Coronary artery (tissue), 2 donors: Measurements from ENCODE around the gene AOC3.
"Not testable (repeated sequence)": the region's sequence is repeated elsewhere in the genome, so short reads cannot be mapped to it uniquely, and the experiment has no call there.

ENCODE experiments used
- DNase-seq: peaks from one replicate; pipeline ENCODE4 v3.0.0-alpha.2; 2017; ENCODE audit warnings: low spot score
- H3K27ac ChIP-seq, 2 donors: fragments of 200-600 bp; sonication (generic); one replicate each; pipeline ENCODE4 v1.5.1; 2016 to 2019
- H3K4me3 ChIP-seq: fragments of 200-600 bp; sonication (generic); 2 replicates; pipeline ENCODE4 v1.5.1; 2016; ENCODE audit warnings: mild to moderate bottlenecking, moderate library complexity
- TF ChIP-seq, protein P1 (sequence below): fragments of 200-600 bp; sonication (generic); IDR thresholded peaks from one replicate; pipeline ENCODE4 v1.5.1; 2019; ENCODE audit warnings: antibody characterized with exemption

Gene AOC3

DNA sequence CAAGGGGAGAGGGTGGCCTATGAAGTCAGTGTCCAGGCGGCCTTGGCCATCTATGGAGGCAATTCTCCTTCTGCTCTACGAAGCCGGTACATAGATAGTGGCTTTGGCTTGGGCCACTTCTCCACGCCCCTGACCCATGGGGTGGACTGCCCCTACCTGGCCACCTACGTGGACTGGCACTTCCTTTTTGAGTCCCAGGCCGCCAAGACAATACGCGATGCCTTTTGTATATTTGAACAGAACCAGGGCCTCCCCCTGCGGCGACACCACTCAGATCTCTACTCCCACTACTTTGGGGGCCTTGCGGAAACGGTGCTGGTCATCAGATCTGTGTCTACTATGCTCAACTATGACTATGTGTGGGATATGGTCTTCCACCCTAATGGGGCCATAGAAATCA is 17.3 kb downstream of the AOC3 start:
- no peak for DNase-seq
- H3K27ac ChIP-seq: no peak overlapping the region

DNA sequence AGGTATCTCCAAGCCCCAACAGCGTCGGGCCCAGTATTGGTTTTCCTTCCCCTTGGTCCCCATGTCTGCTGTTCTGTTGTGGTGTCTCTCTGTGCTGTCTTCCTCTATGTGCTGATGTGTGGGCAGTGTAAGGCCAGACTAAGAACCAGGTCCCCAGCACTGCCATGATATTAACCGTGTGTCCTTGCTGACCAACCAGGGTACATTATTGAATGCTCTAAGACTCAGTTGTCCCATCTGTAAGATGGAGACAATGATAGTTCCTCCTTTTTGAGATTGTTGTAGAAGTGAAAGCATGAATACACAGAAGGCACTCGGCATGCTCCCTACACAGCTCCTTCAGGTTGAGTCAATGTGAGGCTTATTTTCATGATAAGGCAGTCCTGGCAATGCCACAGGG is 20.6 kb downstream of the AOC3 start:
- H3K27ac ChIP-seq: no peak overlapping the region
- TF ChIP-seq, protein P1, sequence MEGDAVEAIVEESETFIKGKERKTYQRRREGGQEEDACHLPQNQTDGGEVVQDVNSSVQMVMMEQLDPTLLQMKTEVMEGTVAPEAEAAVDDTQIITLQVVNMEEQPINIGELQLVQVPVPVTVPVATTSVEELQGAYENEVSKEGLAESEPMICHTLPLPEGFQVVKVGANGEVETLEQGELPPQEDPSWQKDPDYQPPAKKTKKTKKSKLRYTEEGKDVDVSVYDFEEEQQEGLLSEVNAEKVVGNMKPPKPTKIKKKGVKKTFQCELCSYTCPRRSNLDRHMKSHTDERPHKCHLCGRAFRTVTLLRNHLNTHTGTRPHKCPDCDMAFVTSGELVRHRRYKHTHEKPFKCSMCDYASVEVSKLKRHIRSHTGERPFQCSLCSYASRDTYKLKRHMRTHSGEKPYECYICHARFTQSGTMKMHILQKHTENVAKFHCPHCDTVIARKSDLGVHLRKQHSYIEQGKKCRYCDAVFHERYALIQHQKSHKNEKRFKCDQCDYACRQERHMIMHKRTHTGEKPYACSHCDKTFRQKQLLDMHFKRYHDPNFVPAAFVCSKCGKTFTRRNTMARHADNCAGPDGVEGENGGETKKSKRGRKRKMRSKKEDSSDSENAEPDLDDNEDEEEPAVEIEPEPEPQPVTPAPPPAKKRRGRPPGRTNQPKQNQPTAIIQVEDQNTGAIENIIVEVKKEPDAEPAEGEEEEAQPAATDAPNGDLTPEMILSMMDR: no peak
- H3K4me3 ChIP-seq: no peak overlapping the region
- DNase-seq: no peak

More for the DNA sequence above, 17.3 kb downstream of the AOC3 start:
- H3K4me3 ChIP-seq: no peak overlapping the region
- TF ChIP-seq, protein P1: no peak

DNA sequence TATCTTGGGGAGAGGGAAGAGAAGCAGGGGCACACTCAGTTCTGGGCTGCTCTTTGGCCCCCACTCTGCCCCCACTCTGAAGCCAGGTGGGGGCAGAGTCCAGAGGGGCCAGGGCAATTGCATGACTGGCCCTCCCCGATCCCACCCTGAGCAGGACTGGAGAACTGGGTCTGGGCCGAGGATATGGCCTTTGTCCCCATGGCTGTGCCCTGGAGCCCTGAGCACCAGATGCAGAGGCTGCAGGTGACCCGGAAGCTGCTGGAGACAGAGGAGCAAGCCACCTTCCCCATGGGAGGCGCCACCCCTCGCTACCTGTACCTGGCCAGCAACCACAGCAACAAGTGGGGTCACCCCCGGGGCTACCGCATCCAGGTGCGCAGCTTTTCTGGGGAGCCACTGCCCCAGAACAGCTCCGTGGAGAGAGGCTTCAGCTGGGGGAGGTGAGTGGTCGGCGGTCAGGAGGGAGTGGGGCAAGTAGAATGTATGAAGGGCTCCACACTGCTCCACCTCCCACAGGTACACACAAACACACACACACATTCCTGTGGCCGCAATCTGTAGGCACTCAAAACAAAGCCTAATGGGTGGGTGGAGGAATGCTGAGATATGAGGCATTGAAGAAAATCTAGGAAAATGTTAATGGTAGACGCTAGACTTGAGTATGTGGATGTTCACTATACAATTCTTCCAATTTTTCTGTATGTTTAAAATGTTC is 21.4 kb downstream of the AOC3 start:
- DNase-seq: no peak
- no peak overlapping the region for H3K27ac ChIP-seq
- no peak overlapping the region for H3K4me3 ChIP-seq
- TF ChIP-seq, protein P1: no peak

DNA sequence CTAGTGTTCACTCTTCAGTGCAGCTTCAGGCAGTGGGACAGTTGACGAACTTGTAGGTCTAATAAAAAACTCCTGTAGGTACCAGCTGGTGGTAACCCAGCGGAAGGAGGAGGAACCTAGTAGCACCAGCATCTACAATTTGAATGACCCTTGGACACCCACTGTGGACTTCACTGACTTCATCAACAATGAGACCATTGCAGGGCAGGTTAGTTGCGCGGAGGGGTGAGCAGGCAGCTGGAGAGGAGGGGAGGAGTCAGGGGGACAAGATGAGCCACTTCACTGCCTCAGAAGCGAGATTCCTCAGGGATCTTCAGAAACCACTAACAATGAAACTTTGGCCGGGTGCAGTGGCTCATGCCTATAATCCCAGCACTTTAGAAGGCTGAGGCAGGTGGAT is 22.3 kb downstream of the AOC3 start:
- no peak for DNase-seq
- no peak overlapping the region for H3K27ac ChIP-seq
- TF ChIP-seq, protein P1: no peak
- no peak overlapping the region for H3K4me3 ChIP-seq

DNA sequence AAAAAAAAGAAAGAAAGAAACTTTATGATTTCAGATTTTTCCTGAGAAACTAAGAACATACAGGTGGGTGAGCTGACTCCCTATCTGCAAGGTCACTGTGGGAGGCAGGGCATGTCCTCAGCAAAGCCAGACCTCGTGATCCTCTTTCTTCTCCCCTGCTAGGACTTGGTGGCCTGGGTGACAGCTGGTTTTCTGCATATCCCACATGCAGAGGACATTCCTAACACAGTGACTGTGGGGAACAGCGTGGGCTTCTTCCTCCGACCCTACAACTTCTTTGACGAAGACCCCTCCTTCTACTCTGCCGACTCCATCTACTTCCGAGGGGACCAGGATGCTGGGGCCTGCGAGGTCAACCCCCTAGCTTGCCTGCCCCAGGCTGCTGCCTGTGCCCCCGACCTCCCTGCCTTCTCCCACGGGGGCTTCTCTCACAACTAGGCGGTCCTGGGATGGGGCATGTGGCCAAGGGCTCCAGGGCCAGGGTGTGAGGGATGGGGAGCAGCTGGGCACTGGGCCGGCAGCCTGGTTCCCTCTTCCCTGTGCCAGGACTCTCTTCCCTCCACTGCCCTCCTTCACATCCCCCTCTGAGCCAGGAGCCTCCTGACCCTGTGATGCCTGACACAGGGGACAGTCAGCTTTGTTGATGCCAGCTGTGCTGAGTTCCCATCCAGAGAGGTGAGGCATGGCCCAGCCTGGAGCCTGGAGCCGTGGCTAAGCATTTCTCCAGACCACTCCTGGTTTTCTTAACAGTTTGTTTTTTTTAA is 23.1 kb downstream of the AOC3 start:
- not testable (repeated sequence) for DNase-seq, H3K27ac ChIP-seq, H3K4me3 ChIP-seq

DNA sequence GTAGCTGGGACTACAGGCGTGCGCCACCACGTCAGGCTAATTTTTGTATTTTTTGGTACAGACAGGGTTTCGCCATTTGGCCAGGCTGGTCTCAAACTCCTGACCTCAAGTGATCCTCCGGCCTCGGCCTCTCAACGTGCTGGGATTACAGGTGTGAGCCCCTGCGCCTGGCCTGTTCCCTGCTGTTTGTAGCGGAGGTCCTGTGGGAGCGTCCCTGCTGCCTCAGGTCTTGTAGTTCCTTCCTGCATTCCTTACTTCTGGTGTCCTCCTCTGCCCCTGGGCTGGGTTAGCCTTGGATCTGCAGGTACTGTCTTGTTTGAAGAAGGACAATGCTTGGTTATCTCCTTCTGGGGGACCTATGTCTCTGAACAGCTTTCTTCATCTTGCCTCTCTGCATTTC is 26.0 kb downstream of the AOC3 start:
- no peak for DNase-seq
- TF ChIP-seq, protein P1: no peak
- Histone ChIP-seq H3K4me3 (no peak overlapping the region), H3K27ac (no peak overlapping the region)

DNA sequence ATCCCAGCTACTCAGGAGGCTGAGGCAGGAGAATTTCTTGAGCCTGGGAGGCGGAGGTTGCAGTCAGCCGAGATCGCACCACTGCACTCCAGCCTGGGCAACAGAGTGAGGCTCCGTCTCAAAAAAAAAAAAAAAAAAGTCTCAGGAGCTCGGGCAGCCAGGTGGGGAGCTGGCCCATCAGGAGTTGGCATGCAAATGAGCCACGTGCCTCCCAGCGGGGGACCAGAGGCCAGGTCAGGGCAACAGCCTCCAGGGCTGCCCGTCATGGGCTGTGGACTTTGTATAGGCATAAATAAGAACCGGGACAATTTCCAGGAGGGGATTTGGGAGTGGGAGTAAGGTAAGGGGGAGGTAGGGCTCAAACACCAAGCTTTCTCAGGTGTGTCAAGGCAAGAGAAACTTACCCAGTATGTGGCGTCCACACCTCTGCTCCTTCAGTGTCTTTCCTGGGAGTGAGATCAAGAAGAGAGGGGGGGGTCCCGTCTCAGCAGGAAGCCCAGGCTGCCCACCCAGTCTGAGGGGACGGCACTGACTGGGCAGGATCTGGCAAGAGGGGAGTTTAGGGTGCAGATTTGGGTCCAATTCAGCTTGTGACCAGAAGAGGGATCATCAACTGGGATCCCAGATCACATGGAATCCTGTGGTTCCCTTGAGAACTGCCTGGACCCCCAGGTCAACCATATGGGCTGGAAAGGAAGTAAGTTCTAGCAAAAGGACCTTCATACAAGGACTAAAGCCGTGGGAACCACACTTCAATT is 27.3 kb downstream of the AOC3 start:
- no peak for DNase-seq
- no peak overlapping the region for H3K4me3 ChIP-seq
- TF ChIP-seq, protein P1: no peak
- no peak overlapping the region for H3K27ac ChIP-seq
